Measurements from ENCODE around the gene TMEM8B.

The TMEM8B gene

GRCh38 chr9:35842795-35843194 is 13.8 kb downstream of the TMEM8B start:
- no peak for DNase-seq

- no peak for DNase-seq
Measured at GRCh38 chr9:35844628-35845270, 15.7 kb downstream of the TMEM8B start.

- DNase-seq: no peak
Measured at GRCh38 chr9:35845824-35846771, 17.1 kb downstream of the TMEM8B start.

GRCh38 chr9:35847792-35848572 is 19.0 kb downstream of the TMEM8B start:
- no peak for DNase-seq

- no peak for DNase-seq
Measured at GRCh38 chr9:35852267-35852815, 23.3 kb downstream of the TMEM8B start.

GRCh38 chr9:35852876-35853865 is 24.1 kb downstream of the TMEM8B start:
- DNase-seq: no peak

GRCh38 chr9:35854091-35854762 is 25.2 kb downstream of the TMEM8B start:
- no peak for DNase-seq

GRCh38 chr9:35856206-35856605 is 27.2 kb downstream of the TMEM8B start:
- DNase-seq: no peak

GRCh38 chr9:35856882-35857281 is 27.9 kb downstream of the TMEM8B start:
- DNase-seq: no peak

- no peak for DNase-seq
Measured at GRCh38 chr9:35858458-35858857, 29.4 kb downstream of the TMEM8B start.

GRCh38 chr9:35859310-35859989 is 30.4 kb downstream of the TMEM8B start:
- no peak for DNase-seq

- no peak for DNase-seq
Measured at GRCh38 chr9:35859990-35860339, 30.9 kb downstream of the TMEM8B start.

GRCh38 chr9:35861161-35861897 is 32.3 kb downstream of the TMEM8B start:
- DNase-seq: no peak

- DNase-seq: no peak
Measured at GRCh38 chr9:35862328-35862727, 33.3 kb downstream of the TMEM8B start.

- DNase-seq: no peak
Measured at GRCh38 chr9:35863583-35863982, 34.6 kb downstream of the TMEM8B start.

GRCh38 chr9:35864695-35865255 is 35.7 kb downstream of the TMEM8B start:
- no peak for DNase-seq

- DNase-seq: no peak
Measured at GRCh38 chr9:35867538-35867937, 38.5 kb downstream of the TMEM8B start.

- no peak for DNase-seq
Measured at GRCh38 chr9:35868933-35869332, 39.9 kb downstream of the TMEM8B start.

- DNase-seq: no peak
Measured at GRCh38 chr9:35869621-35870216, 40.7 kb downstream of the TMEM8B start.
